Chondrocyte (in vitro differentiated cells): ENCODE measurements around the gene MGAT4C. TPM values are rescaled to one million over a fixed set of nuclear protein-coding genes. Genes with fewer than 3 reads are reported as not detected.

ENCODE experiments used
- DNase-seq: peaks from one replicate; pipeline ENCODE4 v3.0.0; 2021; ENCODE audit warnings: mixed read lengths, low spot score
- H3K27ac Mint-ChIP-seq: one replicate; pipeline ENCODE4 v1.8.0; 2021; ENCODE audit warnings: mild to moderate bottlenecking, moderate library complexity, mixed read lengths; ENCODE audit not compliant: unreplicated experiment
- H3K27me3 Mint-ChIP-seq: 2 replicates; pipeline ENCODE4 v1.8.0; 2021; ENCODE audit warnings: low read depth, mixed read lengths
- H3K36me3 Mint-ChIP-seq: 2 replicates; pipeline ENCODE4 v1.8.0; 2021; ENCODE audit warnings: low read depth, mixed read lengths
- H3K4me1 Mint-ChIP-seq: 2 replicates; pipeline ENCODE4 v1.8.0; 2021; ENCODE audit warnings: low read depth, mild to moderate bottlenecking, mixed read lengths
- H3K4me3 Mint-ChIP-seq: one replicate; pipeline ENCODE4 v1.8.0; 2021; ENCODE audit warnings: mild to moderate bottlenecking, moderate library complexity, mixed read lengths; ENCODE audit not compliant: unreplicated experiment
- H3K9me3 Mint-ChIP-seq: 2 replicates; pipeline ENCODE4 v1.8.0; 2021; ENCODE audit warnings: low read depth, mixed read lengths
- total RNA-seq: library from RNA; stranded (reverse); gene quantifications from 3 replicates; pipeline ENCODE4 v1.2.1, GENCODE V29; 2021
- TF ChIP-seq, protein P1 (sequence below): fragments of 200-600 bp; sonication (generic); IDR thresholded peaks from 2 replicates; pipeline ENCODE4 v1.5.0; 2021; ENCODE audit warnings: antibody characterized with exemption, mild to moderate bottlenecking, moderate library complexity

Gene MGAT4C
- total RNA-seq, 1 donor from 2014 or later: 0.30 TPM

DNA sequence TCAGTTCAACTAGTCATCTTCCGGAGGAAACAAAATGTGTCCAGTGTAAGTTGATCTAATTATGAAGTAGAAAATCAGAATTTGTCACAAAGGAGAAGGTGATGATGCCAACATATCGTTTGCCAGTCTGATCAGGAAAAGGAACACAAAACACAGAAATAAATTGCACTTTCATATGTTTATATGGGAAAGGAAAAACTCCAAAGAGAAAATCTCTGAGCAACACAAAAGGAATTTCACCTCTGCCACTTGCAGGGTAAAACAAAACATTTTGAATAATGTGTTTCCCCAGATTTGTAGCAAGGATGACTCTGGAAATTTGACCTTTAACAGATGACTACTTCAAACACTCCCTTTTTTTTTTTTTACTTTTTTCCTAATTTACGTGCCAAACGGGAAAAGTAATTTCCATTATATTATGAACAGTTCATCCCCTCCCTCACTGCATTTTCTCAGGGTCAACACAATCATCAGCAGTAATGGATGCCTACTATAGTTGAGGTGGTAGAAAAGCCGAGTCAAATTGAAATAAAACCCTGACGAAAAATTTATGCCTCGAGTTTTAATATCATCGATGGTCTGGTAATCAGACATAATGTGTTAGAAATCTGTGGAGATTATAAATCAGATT, 25.6 kb downstream of the MGAT4C start:
- no peak for DNase-seq
- H3K36me3 Mint-ChIP-seq: peaks cover 1% of the 10 kb centered on the region
- H3K27me3 Mint-ChIP-seq: peaks cover 3% of the 10 kb centered on the region
- peaks cover 8% of the 10 kb centered on the region for H3K4me1 Mint-ChIP-seq
- peaks cover 11% of the 10 kb centered on the region for H3K9me3 Mint-ChIP-seq
- TF ChIP-seq, protein P1, sequence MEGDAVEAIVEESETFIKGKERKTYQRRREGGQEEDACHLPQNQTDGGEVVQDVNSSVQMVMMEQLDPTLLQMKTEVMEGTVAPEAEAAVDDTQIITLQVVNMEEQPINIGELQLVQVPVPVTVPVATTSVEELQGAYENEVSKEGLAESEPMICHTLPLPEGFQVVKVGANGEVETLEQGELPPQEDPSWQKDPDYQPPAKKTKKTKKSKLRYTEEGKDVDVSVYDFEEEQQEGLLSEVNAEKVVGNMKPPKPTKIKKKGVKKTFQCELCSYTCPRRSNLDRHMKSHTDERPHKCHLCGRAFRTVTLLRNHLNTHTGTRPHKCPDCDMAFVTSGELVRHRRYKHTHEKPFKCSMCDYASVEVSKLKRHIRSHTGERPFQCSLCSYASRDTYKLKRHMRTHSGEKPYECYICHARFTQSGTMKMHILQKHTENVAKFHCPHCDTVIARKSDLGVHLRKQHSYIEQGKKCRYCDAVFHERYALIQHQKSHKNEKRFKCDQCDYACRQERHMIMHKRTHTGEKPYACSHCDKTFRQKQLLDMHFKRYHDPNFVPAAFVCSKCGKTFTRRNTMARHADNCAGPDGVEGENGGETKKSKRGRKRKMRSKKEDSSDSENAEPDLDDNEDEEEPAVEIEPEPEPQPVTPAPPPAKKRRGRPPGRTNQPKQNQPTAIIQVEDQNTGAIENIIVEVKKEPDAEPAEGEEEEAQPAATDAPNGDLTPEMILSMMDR: no peak
- H3K27ac Mint-ChIP-seq: no peak overlapping the region
- H3K4me3 Mint-ChIP-seq: no peak overlapping the region

DNA sequence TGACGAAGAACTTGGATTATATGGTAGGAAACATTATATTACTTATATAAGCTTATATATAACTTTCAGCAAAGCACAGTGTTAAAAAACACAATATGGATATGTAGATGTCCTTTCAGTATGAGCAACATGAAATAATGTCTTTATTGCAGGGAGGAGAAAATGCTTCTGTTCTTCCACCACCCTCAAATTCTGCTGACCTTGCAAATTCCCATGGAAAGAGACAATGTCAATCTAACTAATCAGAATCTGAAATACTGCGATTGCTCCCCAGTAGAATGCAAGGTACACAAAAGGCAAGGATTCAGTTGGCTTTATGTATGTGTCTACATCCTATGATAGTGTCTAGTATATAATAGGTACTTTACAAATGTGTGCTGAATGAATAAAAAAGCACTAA, 26.4 kb downstream of the MGAT4C start:
- Mint-ChIP-seq H3K27me3 (no peaks in the 10 kb centered on the region), H3K9me3 (peaks cover 16% of the 10 kb centered on the region), H3K27ac (no peak overlapping the region), H3K36me3 (peaks cover 4% of the 10 kb centered on the region), H3K4me3 (no peak overlapping the region), H3K4me1 (peaks cover 8% of the 10 kb centered on the region)
- TF ChIP-seq, protein P1: no peak
- no peak for DNase-seq

DNA sequence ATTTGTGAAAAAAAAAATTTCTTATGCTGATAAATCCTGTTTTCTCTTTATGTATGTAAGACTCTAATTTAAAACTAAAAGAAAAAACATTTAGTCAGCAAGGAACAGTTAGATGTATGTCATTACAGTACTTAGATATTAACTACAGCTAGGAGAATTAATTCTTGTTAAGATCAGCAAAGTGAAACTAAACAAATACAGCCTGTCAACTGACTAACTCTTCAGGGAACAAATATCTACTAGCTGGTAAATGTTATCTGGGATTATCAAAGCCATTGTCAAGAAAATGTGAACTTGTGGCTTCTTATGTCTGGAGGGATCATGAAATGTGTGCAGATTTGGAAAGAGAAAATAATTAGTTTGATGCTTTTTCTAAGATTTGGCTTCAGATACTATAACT, 27.5 kb downstream of the MGAT4C start:
- peaks cover 8% of the 10 kb centered on the region for H3K4me1 Mint-ChIP-seq
- no peak for DNase-seq
- no peaks in the 10 kb centered on the region for H3K27me3 Mint-ChIP-seq
- TF ChIP-seq, protein P1: no peak
- H3K9me3 Mint-ChIP-seq: peaks cover 20% of the 10 kb centered on the region
- no peak overlapping the region for H3K27ac Mint-ChIP-seq
- H3K36me3 Mint-ChIP-seq: peaks cover 4% of the 10 kb centered on the region
- H3K4me3 Mint-ChIP-seq: no peak overlapping the region

DNA sequence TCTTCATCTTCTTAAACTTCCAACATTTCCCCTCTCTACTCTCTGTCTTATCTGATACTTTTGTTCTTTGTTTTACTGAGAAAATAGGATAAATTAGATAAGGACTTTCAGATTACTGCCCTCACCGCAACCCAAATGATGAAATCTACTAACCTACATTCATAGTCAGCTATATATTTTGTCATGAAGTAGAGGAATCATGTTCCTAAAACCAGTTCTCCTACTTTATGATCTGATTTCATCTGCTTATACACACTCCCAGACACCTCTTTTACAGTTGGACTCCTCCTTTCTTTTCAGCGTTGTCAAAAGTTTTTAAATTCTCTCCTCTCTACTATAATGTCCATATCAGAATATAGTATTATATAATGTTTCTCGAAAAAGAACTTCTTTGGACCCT, 29.7 kb downstream of the MGAT4C start:
- Mint-ChIP-seq H3K36me3 (peaks cover 4% of the 10 kb centered on the region), H3K27me3 (no peaks in the 10 kb centered on the region), H3K9me3 (peaks cover 20% of the 10 kb centered on the region), H3K4me1 (peaks cover 8% of the 10 kb centered on the region), H3K27ac (no peak overlapping the region), H3K4me3 (no peak overlapping the region)
- TF ChIP-seq, protein P1: no peak
- DNase-seq: no peak

DNA sequence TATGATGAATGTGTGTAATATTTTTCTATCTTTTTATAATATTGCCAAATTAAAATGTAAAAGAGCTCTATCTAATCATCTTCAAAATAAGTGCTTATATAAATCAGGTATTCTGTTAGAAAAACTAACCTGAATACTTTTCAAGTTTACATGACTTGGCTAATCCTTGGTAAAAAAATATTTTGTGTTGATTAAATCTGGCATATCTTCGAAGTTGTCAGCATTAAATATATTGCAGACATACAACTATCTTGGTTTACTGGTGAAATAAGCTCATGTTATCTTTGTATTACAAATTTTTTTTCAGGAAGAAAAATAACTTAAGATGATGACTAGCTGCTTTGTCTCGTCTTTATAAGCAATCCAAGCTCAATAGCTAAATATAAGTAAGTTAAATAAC, 39.6 kb downstream of the MGAT4C start:
- Mint-ChIP-seq H3K4me3 (no peak overlapping the region), H3K4me1 (no peaks in the 10 kb centered on the region), H3K27me3 (no peaks in the 10 kb centered on the region), H3K9me3 (peaks cover 5% of the 10 kb centered on the region), H3K27ac (no peak overlapping the region), H3K36me3 (no peaks in the 10 kb centered on the region)
- TF ChIP-seq, protein P1: no peak
- no peak for DNase-seq
